RKO (cell line): Measurements from ENCODE around the gene GSDMA.

Experiments used
- DNase-seq: peaks from one replicate; pipeline ENCODE4 v3.0.0-alpha.2; 2016; ENCODE audit warnings: low spot score

GSDMA gene

DNA sequence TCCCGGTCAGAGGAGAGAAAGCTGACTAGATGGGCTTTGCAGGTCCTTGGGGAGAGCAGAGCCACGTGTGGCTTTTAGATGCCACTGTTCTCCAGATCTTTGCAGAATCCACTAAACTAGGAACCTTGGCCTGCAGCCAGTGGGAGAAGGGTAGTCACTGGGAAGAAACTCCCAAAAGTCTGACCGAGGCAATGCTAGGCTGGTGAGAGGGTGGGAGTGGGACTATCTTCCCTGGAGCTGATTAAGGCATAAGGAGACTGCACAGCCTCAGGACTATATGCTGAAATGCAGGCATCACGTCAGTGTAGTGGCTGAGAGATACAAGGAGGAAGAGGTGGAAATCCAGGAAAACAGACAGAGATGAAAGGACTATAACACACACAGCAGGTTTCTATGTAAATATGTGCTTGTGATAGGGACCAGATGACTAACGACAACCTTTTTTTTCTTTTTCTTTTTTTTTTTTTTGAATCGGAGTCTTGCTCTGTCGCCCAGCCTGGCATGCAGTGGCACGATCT is 2.2 kb upstream of the GSDMA start:
- no peak for DNase-seq

DNA sequence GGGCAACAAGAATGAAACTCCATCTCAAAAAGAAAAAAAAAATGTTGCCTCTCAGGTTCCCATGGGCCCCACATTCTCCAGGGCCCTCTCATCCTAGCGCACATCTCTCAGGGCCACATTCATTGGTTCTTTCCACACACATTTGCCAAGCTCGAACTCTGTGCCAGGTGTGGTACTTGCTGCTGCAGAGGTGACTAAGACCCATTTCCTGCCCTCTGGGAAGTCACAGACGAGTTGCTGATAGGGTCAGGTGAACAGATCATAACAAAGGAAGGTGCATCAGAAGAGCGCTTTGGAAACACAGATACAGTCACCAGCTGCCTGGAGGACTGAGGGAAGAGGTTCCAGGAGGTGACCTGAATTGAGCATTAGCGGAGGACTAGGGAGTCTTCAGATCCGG is 1.0 kb downstream of the GSDMA start:
- no peak for DNase-seq

DNA sequence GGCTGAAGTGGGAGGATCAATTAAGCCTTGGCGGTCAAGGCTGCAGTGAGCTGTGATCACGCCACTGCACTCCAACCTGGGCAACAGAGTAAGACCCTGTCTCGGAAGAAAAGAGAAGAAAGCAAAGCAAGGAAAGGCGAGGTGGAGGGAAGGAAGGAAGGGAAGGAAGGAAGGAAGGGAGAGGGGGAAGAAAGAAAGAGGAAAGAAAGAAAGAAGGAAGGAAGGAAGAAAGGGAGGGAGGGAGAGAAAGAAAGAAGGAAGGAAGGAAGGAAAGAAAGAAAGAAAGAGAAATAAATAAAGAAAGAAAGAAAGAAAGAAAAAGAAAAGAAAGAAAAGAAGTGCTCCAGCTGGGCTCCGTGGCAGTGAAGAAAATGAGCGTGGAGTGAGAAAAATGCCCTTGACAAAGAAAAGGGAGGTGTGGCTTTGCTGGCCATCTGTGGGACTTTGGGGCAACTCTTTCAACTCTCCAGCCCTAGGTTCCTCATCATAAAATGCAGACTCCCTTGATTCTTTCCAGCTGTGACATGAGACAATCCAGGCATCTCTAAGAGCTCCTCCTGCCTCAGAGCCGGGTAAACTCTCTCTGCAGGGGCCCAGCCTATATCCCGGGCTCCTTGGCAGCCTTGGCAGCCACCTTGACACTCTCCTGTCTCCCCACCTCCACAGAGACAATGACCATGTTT is 2.4 kb downstream of the GSDMA start:
- DNase-seq, result no peak

DNA sequence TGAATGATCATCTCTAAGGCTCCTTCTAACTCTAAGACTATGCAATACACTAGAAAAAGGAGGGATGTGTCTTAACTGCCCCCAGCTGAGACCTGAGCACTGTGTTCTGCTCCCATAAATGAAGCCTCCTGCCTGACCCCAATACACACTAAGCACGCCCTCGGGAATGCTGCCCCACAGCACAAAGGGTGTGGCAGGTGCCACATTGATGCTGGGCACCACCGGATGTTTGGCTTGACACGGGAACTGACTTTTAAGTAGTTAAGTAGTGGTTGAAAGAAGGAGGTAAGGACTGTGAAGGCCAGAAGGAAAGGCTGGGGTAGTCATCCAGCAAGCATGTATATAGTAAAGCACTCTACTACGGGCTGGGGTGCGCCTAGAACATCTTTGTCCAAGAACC is 4.0 kb downstream of the GSDMA start:
- no peak for DNase-seq

DNA sequence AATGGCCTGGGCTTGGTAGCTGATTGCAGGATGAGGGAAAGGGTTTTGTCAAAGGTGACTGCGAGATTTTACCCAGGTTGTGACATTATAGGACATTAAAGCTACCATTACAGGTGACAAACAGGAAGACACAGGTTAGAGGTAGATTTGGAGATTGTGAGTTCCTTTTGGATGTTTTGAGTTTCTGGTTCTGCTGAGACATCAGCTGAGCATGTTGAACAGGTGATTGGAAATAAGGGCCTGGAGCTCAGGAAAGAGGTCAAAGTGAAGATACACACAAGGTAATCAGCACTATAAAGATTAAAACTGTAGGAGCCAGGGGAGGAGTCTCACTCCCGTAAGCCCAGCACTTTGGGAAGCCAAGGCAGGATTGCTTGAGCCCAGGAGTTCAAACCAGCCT is 6.0 kb downstream of the GSDMA start:
- DNase-seq, result no peak

DNA sequence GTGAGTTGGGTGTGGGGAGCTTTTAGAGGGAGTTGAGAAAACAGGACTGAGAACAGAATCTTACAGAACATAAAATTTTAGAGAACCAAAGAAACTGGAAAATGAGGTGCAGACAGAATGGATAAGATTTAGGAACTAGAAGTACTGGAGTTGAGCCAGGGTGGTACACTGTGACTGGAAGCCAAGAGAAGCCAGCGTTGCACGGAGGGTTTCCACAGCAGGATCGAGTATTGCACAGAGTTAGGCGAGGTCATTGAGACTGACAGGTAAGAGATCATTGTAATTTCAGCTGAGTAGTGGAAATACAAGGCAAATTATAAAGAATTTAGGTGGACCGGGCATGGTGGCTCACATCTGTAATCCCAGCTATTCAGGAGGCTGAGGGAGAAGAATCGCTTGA is 6.6 kb downstream of the GSDMA start:
- DNase-seq, result no peak

DNA sequence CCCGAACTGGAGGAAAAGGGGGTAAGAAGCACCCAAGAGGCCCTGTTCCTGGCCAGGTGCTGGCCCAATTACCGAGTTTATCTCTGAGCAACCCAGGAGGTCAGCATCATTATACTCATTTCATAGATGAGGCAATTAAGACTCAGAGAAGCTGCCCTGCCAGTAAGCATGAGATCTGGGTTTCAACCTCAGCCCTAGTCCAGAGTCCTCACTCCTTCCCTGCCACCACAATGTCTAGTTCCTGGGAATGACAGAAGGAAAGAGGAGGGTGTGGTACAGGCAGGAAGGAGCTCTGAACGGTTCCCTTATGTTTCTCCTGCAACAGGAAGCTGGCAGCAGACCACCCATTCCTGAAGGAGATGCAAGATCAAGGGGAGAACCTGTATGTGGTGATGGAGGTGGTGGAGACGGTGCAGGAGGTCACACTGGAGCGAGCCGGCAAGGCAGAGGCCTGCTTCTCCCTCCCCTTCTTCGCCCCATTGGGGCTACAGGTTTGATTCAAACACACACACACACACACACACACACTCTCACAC is 7.4 kb downstream of the GSDMA start:
- DNase-seq, result no peak

DNA sequence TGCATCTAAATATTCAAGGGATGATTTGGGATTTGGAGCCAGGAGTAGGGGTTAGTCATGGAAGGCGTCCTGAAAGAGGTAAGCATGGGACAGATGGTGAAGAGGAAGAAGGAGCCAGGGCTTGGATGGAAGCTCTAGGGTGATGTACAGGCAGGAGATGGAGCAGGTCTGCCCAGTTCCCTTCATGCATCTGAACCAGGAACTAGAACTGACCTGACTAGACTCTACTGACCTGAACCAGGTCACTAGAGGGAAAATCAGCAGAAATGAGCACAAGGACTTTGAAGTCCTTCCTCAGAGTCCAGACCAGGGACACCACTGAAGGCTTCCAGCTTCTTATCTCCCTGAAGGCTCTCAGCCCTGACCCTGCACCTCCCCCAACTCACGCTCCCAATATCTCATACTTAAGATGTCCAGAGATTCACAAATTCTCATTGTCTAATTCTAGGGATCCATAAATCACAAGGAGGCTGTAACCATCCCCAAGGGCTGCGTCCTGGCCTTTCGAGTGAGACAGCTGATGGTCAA is 8.3 kb downstream of the GSDMA start:
- DNase-seq, result no peak

DNA sequence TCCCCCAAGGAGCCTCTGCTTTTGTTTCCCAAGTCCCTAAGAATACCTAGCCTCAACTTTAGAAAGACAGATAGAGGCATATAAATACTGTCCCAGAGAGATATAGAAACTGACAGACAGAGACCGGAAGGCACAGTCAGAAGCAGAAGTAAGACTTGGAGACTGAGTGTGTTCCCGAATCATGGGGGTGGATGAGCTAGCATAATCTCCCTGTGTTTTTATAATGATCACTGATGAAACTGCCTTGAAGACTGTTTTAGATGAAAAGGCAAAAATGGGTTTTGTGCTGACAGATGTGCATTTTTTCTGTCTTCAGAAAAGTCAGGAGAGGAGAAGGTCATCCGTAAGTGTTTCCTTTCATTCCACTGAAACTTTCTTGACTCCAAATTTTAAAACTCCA is 9.5 kb downstream of the GSDMA start:
- DNase-seq, result no peak

DNA sequence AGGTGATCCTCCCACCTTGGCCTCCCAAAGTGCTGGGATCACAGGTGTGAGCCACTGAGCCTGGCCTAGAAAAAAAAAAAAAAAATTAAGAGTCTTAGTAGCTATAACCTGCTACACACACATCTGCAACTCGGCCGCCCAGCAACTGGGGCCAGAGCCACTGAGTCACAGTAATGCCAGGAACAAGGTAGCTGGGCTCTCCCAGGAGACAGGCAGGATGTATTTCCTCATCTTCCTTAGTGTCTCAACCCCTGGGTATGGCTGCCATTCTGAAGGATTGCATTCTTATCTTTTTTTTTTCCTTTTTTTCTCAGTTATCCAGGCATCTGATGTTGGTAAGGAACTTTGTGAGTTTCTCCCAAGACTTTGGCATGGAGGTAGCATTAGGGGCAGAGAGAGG is 10.7 kb downstream of the GSDMA start:
- no peak for DNase-seq

DNA sequence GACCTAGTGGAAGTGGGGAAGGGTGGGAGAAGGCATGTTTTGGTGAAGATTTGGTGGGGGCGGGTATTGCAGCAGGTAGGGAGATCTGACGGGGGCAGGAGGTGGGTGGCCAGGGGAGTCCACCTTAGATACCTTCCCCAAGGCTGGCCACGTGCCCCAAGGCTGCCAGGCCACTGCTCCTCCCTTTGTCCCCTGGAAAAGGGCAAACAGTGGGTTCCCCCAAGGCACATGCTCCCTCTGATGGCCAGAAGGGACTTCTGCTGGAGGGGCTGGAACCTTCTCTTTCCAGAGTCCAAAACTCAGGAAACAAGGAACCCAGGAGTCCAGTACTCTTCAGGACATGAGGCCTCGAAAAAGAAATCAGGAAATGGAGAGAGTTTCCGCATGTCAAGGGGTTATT is 11.6 kb downstream of the GSDMA start:
- DNase-seq, result no peak

DNA sequence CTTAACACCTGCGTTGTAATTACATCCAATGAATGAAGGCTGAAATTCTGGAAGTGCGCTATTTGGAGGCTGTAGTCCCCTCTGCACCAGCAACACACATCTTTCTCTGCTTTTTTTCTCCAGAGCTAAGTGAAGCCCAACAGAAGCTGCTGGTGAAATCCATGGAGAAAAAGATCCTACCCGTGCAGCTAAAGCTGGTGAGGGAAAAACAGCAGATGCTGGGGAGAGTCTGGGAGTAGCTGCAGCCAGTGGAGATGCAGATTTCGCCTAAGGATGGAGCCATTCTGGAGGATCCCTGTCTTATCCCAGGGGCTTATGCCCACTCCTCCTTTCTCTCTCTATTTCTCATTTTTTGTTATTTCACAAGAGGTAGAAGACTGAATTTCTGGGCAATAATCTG is 13.0 kb downstream of the GSDMA start:
- DNase-seq, result no peak

DNA sequence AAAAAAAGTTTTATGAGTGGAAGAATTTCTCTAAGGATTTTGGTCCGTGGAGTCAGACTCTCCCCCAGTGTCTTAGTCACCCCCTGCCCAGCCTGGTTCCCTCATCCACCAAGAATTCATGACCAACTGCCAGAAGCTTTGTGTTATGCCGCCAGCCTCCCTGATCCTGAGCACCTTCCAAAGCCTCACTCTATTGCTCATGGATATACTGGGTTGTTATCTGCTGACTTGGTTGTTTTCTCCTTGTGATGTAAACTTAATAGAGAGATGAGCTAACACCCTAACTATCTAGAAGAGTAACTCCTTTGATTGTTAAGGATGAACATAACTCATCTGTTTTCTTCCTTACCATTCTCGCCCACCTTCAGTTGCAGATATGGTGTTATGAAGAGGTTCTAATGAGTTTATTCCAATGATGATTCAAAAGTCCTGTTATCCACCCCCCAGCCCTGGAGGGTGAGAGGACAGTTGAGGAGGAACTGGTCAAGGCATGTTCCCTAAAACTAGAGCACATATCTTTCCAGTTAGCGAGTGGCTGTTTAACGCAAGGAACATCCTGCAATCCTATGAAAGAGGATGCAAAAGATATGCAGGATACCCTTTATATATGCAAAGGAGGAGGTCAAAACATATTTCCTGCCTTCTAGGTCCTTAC is 16.3 kb downstream of the GSDMA start:
- peak; percentile 72 for DNase-seq

DNA sequence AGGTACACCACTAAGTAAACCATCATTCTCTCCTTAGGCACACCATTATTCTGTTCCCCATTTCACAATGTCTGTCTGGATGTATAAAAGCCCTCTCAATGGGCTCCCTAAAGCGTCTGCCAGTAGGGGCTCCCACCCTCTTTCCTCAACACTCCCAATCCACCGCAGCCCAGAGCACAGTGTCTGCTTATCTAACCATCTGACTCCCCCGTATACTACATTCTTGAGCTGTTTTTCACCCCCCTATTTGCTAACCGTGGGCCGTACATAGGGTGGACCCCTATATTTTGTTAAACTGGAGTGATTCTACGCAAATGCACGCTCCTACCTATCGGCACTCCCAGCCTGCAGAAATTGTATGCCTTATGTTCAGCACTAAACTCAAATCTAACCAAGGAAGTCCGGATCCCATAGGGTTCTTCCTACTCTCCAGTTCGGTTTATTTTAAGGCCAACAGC is 17.1 kb downstream of the GSDMA start:
- peak; percentile 61 for DNase-seq

DNA sequence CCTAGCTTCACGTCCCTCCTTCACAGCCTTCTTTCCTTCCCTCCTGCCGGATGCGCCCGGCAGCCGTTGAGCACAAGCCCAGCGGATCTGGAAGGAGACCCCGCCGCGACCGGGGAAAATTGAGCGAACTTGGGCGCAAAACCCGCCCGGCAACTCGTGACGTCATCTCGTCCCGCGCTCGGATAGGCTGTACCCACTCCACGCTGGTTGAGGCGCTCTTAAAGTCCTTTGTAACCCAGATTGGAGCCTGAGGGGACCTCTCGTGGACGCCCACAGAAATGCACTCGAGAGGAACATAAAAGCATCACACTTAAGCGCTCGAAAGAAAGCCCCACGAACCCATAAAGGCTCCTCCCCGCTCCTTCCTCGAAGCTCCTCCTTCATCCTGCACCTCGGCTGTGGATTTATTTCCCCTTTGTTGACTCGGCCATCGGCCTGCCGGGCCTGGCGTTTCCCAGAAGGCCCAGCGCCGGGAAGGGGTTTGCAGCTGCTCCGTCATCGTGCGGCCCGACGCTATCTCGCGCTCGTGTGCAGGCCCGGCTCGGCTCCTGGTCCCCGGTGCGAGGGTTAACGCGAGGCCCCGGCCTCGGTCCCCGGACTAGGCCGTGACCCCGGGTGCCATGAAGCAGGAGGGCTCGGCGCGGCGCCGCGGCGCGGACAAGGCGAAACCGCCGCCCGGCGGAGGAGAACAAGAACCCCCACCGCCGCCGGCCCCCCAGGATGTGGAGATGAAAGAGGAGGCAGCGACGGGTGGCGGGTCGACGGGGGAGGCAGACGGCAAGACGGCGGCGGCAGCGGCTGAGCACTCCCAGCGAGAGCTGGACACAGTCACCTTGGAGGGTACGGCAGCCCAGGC is 17.8 kb downstream of the GSDMA start, which contains the start of gene PSMD3:
TSS of gene PSMD3 (plus strand) at position 457 of the 856 bp plus-strand sequence. CDS start at position 621, 164 bp downstream.
- peak; percentile 99 for DNase-seq

DNA sequence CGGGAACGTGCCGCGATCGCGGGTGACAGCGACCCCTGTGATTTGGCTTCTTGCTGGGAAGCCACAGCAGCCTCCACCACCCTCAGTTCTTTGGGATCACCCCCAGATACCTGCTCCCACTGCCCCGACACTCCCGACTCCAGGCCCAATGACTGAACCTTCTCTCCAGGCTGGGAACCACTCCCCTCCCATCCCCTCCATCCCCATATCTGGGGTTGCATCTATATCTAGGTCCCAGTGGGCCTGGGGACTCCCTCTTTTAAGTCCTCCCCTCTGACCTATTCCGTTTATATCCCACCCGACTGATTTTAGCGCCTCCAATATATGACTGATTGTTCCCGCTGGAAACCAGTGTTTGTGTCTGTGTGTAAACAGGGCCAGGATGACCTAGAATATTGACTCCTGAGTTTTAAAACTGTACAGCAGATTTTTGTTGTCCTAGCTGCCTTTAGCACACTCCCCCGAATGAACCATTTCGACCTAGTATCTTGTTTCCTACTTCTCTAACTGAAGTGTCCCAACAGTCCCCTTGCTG is 18.5 kb downstream of the GSDMA start:
- DNase-seq, result peak; percentile 29

DNA sequence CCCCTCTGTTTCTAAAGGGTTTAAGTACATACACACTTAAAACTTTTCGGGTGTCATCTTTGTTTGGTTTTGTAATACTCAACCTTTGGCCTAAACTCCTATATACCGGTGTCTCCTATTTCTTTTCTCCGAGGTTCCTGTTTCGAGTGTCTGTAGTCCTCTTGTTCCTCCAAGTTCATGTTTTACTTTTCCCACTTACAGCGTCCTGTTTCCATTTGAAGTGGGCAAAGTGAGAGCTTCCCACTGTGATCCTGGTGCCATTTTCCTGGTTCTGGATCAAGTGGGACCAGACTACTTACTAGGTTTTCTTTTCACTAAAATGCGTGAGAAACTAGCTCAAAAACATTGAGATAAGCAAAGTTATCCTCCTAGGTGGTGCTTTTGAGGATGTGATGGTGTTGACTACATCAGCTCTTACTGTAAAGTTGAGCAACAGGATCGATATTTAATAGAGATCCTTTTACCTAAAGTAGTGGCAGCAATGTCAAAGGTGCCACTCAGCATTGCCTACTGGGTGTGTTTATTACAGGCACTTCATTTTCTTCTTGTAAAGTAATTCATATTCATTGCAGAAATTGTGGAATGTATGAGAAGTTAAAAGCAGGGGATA is 19.1 kb downstream of the GSDMA start:
- peak; percentile 19 for DNase-seq

DNA sequence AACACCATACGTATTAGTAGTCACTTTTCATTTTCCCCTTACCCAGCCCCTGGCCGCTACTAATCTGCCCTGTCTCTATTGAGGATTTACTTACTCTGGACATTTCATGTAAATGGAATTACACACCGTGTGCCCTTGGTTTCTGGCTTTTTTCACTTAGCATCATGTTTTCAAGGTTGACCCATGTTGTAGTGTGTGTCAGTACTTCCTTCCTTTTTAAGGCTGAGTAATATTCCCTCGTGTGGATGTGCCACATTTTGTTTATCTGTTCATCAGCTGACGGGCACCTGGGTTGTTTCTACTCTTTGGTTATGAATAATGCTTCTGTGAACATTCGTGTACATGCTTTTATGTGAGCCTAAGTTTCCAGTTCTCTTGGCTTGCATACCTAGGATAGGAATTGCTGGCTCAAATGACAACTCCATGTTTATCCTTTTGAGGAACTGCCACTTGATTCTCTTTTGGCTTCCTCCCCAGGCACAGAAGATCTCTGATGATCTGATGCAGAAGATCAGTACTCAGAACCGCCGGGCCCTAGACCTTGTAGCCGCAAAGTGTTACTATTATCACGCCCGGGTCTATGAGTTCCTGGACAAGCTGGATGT is 25.5 kb downstream of the GSDMA start:
- DNase-seq, result no peak

DNA sequence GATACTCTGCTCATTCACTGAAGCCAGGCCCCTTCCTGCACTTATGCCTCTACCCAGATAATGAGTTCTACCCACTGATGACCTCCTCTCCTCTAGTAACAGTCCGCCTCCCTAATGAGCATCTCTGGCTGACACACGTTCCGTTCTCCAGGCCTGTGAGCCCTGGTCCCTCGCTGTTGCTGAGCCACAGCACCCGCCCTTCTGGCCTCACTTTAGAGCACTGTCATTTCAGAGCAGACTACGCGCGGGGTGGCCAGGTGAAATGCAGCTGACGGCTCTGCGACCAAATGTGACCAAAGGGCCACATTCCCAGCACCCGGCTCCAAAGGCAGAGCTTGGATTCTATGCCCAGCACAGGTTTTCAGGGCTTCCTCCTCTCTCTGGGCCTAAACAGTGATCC is 31.6 kb downstream of the GSDMA start:
- DNase-seq, result no peak

DNA sequence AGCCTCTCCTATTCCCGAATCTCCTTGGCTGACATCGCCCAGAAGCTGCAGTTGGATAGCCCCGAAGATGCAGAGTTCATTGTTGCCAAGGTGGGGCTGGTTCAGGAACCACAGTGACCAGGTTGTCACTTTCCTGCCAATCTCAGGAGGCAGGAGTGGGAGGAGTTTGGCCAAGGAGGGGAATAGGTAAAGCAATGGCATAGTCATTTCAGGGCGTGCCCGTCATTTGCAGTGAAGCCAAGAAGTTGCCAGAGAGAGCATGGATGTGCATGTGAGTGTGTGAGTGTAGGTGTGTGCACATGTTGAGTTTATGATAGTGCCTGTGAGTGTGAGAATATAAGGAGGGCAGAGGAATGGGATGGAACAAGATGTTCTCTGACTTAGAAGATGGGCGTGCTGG is 32.6 kb downstream of the GSDMA start:
- DNase-seq, result no peak

DNA sequence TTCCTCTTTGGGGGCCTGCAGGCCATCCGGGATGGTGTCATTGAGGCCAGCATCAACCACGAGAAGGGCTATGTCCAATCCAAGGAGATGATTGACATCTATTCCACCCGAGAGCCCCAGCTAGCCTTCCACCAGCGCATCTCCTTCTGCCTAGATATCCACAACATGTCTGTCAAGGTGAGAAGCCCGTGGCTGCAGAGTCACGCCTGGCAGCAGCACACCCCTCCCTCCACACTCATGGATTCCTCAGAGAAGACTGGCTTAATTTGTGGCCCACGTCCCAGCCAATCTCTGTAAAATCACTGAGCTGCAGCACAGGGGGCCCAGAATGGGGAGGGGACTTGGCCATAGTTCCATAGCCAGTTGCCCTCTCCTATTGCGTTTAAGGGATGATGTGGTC is 33.4 kb downstream of the GSDMA start:
- DNase-seq, result no peak
